ENCODE results near the gene CFAP251. TPM values are rescaled to one million over a fixed set of nuclear protein-coding genes. Genes with fewer than 3 reads are reported as not detected.
"Not testable (repeated sequence)": the region's sequence is repeated elsewhere in the genome, so short reads cannot be mapped to it uniquely, and the experiment has no call there.

CFAP251 gene
- total and polyA plus RNA-seq, 7 donors = 0.68 to 3.0 (median 1.1) TPM; not detected in 1

- no peaks in the 10 kb centered on the region for H3K27me3 ChIP-seq
- peaks cover 0 to 29% (median 23%) of the 10 kb centered on the region in 4 donors for H3K4me1 ChIP-seq
- peak overlapping the region; percentile 67 to 78 (median 74) for H3K4me3 ChIP-seq
- peak overlapping the region; percentile 94 to 97 (median 97) for H3K27ac ChIP-seq
- peaks cover 0 to 7% (median 2%) of the 10 kb centered on the region in 4 donors for H3K36me3 ChIP-seq
- TF ChIP-seq CTCF (IDR thresholded peaks at IDR 0.05) = peak in 2 of 4 experiments; percentile 19 to 48
- no peak for TF ChIP-seq POLR2AphosphoS5 (IDR thresholded peaks at IDR 0.05)
- intact Hi-C loops (cut with DNase I) = loop anchor here (2.0 to 5.0 kb wide), 3 partner anchors 49 to 201 kb away; no protein-coding TSS in a partner anchor
- no peak for DNase-seq
- H3K9me3 ChIP-seq = no peaks in the 10 kb centered on the region
- 48 to 55% methylated on average over 6 of the region's 6 CpGs for WGBS, 2 donors
Measured at GRCh38 chr12:121888083-121888477, 30.3 kb upstream of the CFAP251 start.

- Histone ChIP-seq H3K36me3 (peaks cover 0 to 7% (median 2%) of the 10 kb centered on the region in 4 donors), H3K4me3 (peak within 1 kb of the TSS; percentile 67 to 78 (median 74)), H3K27ac (peak within 1 kb of the TSS; percentile 94 to 97 (median 97)), H3K9me3 (no peaks in the 10 kb centered on the region), H3K4me1 (peaks cover 0 to 35% (median 29%) of the 10 kb centered on the region in 4 donors), H3K27me3 (no peaks in the 10 kb centered on the region)
- intact Hi-C loops (cut with DNase I) = loop anchor here (2.0 to 5.0 kb wide), 3 partner anchors 50 to 201 kb away; no protein-coding TSS in a partner anchor
- DNase-seq = peak; percentile 99
- WGBS, 2 donors = 0 to 1% methylated on average over 67 of the region's 67 CpGs
- TF ChIP-seq POLR2AphosphoS5 (IDR thresholded peaks at IDR 0.05) = peak; percentile 70 to 92 (median 91)
- TF ChIP-seq EP300 (IDR thresholded peaks at IDR 0.05) = peak in 1 of 4 donors; percentile 56
- TF ChIP-seq CTCF (IDR thresholded peaks at IDR 0.05) = peak; percentile 59 to 65 (median 62)
- peak; percentile 35 to 74 for TF ChIP-seq POLR2A (IDR thresholded peaks at IDR 0.05)
Measured at GRCh38 chr12:121888478-121889273, 29.7 kb upstream of the CFAP251 start, which contains the start of gene PSMD9. TSS of gene PSMD9 (plus strand) at chr12:121888790. CDS start at chr12:121888857, 67 bp downstream.

GRCh38 chr12:121889274-121889624 is 29.1 kb upstream of the CFAP251 start:
- WGBS, 2 donors = 1 to 4% methylated on average over 7 of the region's 7 CpGs
- H3K36me3 ChIP-seq = peaks cover 0 to 7% (median 2%) of the 10 kb centered on the region in 4 donors
- peaks cover 0 to 41% (median 35%) of the 10 kb centered on the region in 4 donors for H3K4me1 ChIP-seq
- H3K27me3 ChIP-seq = no peaks in the 10 kb centered on the region
- DNase-seq = no peak
- intact Hi-C loops (cut with DNase I) = loop anchor here (2.0 to 5.0 kb wide), 3 partner anchors 50 to 202 kb away; no protein-coding TSS in a partner anchor
- peak overlapping the region; percentile 94 to 97 (median 97) for H3K27ac ChIP-seq
- peak overlapping the region; percentile 67 to 78 (median 74) for H3K4me3 ChIP-seq
- TF ChIP-seq POLR2A (IDR thresholded peaks at IDR 0.05) = no peak
- TF ChIP-seq POLR2AphosphoS5 (IDR thresholded peaks at IDR 0.05) = no peak
- TF ChIP-seq EP300 (IDR thresholded peaks at IDR 0.05) = no peak
- TF ChIP-seq CTCF (IDR thresholded peaks at IDR 0.05) = no peak
- H3K9me3 ChIP-seq = no peaks in the 10 kb centered on the region

GRCh38 chr12:121889661-121890060 is 28.7 kb upstream of the CFAP251 start:
- H3K27ac ChIP-seq = peak overlapping the region; percentile 94 to 97 (median 97)
- not testable (repeated sequence) for DNase-seq, H3K9me3 ChIP-seq, H3K27me3 ChIP-seq, H3K36me3 ChIP-seq
- intact Hi-C loops (cut with DNase I) = loop anchor here (2.0 to 5.0 kb wide), 3 partner anchors 51 to 202 kb away; no protein-coding TSS in a partner anchor
- H3K4me3 ChIP-seq = peak overlapping the region; percentile 67 to 78 (median 74)
- WGBS, 2 donors = 57 to 59% methylated on average over 6 of the region's 6 CpGs
- H3K4me1 ChIP-seq = peaks cover 0 to 44% (median 39%) of the 10 kb centered on the region in 4 donors

Measured in sigmoid colon (tissue), 7 donors.